ENCODE measurements around the gene GLIS2.

DNA sequence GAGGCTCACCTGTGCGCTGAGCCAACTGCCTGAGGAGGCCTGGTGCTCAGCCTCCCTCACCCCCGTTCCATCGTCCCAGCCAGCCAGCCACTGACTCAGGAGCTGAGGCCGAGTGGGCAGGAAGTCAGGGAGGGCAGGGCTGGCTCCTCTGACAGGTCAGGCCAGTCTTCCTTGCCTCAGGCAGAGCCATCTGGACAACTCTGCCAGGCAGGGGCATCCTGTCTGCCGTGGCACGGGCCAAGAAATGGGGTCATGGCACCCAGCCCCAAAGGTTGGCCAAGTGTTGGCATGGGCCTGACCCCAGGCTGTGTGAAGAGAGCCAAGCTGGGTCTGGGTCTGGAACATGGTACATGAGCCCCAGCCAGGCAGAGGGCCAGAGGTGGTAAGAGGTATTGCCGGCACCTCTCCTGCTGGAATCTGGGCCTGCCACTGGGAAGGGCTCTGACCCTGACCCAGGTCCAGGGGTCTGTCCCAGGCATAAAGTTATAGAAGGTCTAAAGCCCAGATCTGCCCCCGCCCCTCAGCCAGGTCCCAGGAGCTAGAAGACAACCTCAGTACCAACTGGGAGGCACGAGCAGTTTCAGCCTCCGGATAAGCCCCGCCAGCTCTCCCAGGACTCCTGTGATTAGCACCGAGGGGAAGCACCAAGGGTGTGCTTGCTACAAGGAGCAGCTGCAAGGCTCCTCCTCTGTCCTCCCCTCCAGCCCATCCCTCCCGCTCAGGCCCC is 53.3 kb downstream of the GLIS2 start:
- TF ChIP-seq, protein P1, sequence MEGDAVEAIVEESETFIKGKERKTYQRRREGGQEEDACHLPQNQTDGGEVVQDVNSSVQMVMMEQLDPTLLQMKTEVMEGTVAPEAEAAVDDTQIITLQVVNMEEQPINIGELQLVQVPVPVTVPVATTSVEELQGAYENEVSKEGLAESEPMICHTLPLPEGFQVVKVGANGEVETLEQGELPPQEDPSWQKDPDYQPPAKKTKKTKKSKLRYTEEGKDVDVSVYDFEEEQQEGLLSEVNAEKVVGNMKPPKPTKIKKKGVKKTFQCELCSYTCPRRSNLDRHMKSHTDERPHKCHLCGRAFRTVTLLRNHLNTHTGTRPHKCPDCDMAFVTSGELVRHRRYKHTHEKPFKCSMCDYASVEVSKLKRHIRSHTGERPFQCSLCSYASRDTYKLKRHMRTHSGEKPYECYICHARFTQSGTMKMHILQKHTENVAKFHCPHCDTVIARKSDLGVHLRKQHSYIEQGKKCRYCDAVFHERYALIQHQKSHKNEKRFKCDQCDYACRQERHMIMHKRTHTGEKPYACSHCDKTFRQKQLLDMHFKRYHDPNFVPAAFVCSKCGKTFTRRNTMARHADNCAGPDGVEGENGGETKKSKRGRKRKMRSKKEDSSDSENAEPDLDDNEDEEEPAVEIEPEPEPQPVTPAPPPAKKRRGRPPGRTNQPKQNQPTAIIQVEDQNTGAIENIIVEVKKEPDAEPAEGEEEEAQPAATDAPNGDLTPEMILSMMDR (IDR thresholded peaks at IDR 0.05; ENCODE audit: insufficient read depth, low read length): no peak
- TF ChIP-seq, protein P2, sequence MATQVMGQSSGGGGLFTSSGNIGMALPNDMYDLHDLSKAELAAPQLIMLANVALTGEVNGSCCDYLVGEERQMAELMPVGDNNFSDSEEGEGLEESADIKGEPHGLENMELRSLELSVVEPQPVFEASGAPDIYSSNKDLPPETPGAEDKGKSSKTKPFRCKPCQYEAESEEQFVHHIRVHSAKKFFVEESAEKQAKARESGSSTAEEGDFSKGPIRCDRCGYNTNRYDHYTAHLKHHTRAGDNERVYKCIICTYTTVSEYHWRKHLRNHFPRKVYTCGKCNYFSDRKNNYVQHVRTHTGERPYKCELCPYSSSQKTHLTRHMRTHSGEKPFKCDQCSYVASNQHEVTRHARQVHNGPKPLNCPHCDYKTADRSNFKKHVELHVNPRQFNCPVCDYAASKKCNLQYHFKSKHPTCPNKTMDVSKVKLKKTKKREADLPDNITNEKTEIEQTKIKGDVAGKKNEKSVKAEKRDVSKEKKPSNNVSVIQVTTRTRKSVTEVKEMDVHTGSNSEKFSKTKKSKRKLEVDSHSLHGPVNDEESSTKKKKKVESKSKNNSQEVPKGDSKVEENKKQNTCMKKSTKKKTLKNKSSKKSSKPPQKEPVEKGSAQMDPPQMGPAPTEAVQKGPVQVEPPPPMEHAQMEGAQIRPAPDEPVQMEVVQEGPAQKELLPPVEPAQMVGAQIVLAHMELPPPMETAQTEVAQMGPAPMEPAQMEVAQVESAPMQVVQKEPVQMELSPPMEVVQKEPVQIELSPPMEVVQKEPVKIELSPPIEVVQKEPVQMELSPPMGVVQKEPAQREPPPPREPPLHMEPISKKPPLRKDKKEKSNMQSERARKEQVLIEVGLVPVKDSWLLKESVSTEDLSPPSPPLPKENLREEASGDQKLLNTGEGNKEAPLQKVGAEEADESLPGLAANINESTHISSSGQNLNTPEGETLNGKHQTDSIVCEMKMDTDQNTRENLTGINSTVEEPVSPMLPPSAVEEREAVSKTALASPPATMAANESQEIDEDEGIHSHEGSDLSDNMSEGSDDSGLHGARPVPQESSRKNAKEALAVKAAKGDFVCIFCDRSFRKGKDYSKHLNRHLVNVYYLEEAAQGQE (IDR thresholded peaks at IDR 0.05; ENCODE audit: insufficient replicate concordance, low read depth): no peak
- TF ChIP-seq POLR2AphosphoS5 (IDR thresholded peaks at IDR 0.05; ENCODE audit: low read depth) (no peak), GABPA (IDR thresholded peaks at IDR 0.05; ENCODE audit: low read depth) (no peak), SPI1 (IDR thresholded peaks at IDR 0.05; ENCODE audit: borderline replicate concordance, low read depth) (no peak)

Data from HL-60 (cell line).